CD4-positive, alpha-beta T cell treated with Interleukin-4 for 1 hour (primary cell): ENCODE data around the gene PCDHGB5.
"Not testable (repeated sequence)": the region's sequence is repeated elsewhere in the genome, so short reads cannot be mapped to it uniquely, and the experiment has no call there.

Source experiments
- DNase-seq, 2 donors: peaks; one replicate each; pipeline ENCODE4 v3.0.0-alpha.2; 2020 to 2022

The PCDHGB5 gene

GRCh38 chr5:141382469-141383294 lies 15.1 kb upstream of the PCDHGB5 start, which contains the start of gene PCDHGA7:
TSS of gene PCDHGA7 (plus strand) at chr5:141382742. CDS start at chr5:141382900, 158 bp downstream.
- DNase-seq: peak in 1 of 2 donors; percentile 13

GRCh38 chr5:141383345-141383744 lies 14.4 kb upstream of the PCDHGB5 start:
- DNase-seq: no peak

GRCh38 chr5:141384471-141385267 lies 13.1 kb upstream of the PCDHGB5 start:
- no peak for DNase-seq

- DNase-seq: peak in 1 of 2 donors; percentile 28
Observed at GRCh38 chr5:141387557-141388311, 10.0 kb upstream of the PCDHGB5 start, which contains the start of gene PCDHGB4. TSS of gene PCDHGB4 (plus strand) at chr5:141387698. CDS start at chr5:141387885, 187 bp downstream.

GRCh38 chr5:141388661-141389060 lies 9.1 kb upstream of the PCDHGB5 start:
- no peak for DNase-seq

- DNase-seq: no peak
Observed at GRCh38 chr5:141389153-141390042, 8.3 kb upstream of the PCDHGB5 start.

- no peak for DNase-seq
Observed at GRCh38 chr5:141392429-141393198, 5.1 kb upstream of the PCDHGB5 start, which contains the start of gene PCDHGA8. TSS of gene PCDHGA8 (plus strand) at chr5:141392633. CDS start at chr5:141392814, 181 bp downstream.

- no peak for DNase-seq
Observed at GRCh38 chr5:141393267-141393666, 4.5 kb upstream of the PCDHGB5 start.

DNA sequence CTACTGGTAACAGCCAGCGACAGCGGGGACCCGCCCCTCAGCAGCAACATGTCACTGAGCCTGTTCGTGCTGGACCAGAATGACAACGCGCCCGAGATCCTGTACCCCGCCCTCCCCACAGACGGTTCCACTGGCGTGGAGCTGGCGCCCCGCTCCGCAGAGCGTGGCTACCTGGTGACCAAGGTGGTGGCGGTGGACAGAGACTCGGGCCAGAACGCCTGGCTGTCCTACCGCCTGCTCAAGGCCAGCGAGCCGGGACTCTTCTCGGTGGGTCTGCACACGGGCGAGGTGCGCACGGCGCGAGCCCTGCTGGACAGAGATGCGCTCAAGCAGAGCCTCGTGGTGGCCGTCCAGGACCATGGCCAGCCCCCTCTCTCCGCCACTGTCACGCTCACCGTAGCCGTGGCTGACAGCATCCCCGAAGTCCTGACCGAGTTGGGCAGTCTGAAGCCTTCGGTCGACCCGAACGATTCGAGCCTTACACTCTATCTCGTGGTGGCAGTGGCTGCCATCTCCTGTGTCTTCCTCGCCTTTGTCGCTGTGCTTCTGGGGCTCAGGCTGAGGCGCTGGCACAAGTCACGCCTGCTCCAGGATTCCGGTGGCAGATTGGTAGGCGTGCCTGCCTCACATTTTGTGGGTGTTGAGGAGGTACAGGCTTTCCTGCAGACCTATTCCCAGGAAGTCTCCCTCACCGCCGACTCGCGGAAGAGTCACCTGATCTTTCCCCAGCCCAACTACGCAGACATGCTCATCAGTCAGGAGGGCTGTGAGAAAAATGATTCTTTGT lies 3.2 kb upstream of the PCDHGB5 start:
- not testable (repeated sequence) for DNase-seq

GRCh38 chr5:141398608-141399007 lies 861 bp downstream of the PCDHGB5 start:
- no peak for DNase-seq

GRCh38 chr5:141399555-141400258 lies 2.0 kb downstream of the PCDHGB5 start:
- no peak for DNase-seq

GRCh38 chr5:141402553-141403243 lies 5.0 kb downstream of the PCDHGB5 start, which contains the start of gene PCDHGA9:
TSS of gene PCDHGA9 (plus strand) at chr5:141402778. CDS start at chr5:141402953, 175 bp downstream.
- peak in 1 of 2 donors; percentile 19 for DNase-seq

GRCh38 chr5:141403387-141403786 lies 5.6 kb downstream of the PCDHGB5 start:
- no peak for DNase-seq

DNA sequence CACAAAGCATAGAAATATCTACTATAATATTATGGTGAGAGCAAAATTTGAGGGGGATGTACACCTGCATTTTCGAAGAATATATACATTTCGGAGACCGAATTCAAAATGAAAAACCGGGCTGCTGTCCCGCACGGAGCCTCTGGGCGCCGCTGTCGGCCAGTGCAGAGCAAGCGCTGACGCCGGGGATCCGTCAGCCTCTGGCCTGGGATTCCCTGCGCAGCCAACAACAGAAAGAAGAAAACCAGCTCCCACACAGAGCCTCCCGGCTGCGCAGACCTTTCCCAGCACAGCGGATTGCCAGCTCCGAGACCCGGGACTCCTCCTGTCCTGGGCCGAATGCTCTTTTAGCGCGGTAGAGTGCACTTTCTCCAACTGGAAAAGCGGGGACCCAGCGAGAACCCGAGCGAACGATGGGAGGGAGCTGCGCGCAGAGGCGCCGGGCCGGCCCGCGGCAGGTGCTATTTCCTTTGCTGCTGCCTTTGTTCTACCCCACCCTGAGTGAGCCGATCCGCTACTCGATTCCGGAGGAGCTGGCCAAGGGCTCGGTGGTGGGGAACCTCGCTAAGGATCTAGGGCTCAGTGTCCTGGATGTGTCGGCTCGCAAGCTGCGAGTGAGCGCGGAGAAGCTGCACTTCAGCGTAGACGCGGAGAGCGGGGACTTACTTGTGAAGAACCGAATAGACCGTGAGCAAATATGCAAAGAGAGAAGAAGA lies 10.2 kb downstream of the PCDHGB5 start, which contains the start of gene PCDHGB6:
Gene PCDHGB6 (plus strand): TSS at position 232 of the 716 bp plus-strand sequence. CDS start 182 bp downstream, at position 414.
- DNase-seq: peak; percentile 27 to 44

DNA sequence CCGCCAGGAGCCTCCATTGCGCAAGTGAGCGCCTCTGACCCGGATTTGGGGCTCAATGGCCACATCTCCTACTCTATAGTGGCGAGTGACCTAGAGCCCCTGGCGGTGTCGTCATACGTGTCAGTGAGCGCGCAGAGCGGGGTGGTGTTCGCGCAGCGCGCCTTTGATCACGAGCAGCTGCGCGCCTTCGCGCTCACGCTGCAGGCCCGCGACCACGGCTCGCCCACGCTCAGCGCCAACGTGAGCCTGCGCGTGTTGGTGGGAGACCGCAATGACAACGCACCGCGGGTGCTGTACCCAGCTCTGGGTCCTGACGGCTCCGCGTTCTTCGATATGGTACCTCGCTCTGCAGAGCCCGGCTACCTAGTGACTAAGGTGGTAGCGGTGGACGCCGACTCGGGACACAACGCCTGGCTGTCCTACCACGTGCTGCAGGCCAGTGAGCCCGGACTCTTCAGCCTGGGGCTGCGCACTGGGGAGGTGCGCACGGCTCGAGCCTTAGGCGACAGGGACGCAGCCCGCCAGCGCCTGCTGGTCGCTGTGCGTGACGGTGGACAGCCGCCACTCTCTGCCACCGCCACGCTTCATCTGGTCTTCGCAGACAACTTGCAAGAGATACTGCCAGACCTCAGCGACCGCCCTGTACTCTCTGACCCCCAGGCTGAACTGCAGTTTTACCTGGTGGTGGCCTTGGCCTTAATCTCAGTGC lies 12.0 kb downstream of the PCDHGB5 start:
- no peak for DNase-seq

DNA sequence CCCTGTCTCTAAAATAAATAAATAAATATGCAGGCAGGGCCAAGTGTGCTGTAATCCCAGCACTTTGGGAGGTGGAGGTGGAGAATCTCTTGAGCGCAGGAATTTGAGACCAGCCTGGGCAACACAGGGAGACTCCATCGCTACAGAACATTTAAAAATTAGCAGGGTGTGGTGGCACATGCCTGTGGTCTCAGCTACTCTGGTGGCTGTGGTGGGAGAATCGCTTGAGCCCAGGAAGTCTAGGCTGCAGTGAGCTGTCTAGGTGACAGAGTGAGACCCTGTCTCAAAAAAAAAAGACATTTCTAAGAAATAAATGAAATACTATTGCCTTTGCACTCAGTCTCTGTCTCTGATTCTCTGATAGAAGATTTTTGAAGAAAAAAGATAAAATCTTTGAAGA lies 13.8 kb downstream of the PCDHGB5 start:
- DNase-seq: no peak
